Kidney epithelial cell (primary cell): ENCODE results near the gene CARD18. TPM values are rescaled to one million over a fixed set of nuclear protein-coding genes. Genes with fewer than 3 reads are reported as not detected.

Source experiments
- DNase-seq: peaks from one replicate; pipeline ENCODE4 v3.0.0-alpha.2; 2010; ENCODE audit warnings: low read depth
- H3K27me3 ChIP-seq: 2 replicates; pipeline ENCODE4 v1.6.0; 2011; ENCODE audit warnings: low read length; ENCODE audit not compliant: control insufficient read depth, insufficient read depth
- H3K36me3 ChIP-seq: 2 replicates; pipeline ENCODE4 v1.5.1; 2011; ENCODE audit warnings: low read length; ENCODE audit not compliant: control insufficient read depth, insufficient read depth
- H3K4me3 ChIP-seq: 2 replicates; pipeline ENCODE4 v1.5.1; 2011; ENCODE audit warnings: low read depth, mild to moderate bottlenecking, control low read depth, low read length
- total RNA-seq: library from RNA; depleted of rRNA; stranded (reverse); fragments of >200 nt; gene quantifications from 2 replicates; pipeline ENCODE4 v1.2.3, GENCODE V29; 2015
- TF ChIP-seq, protein P1 (sequence below): IDR thresholded peaks from 2 replicates; pipeline ENCODE4 v1.5.1; 2011; ENCODE audit warnings: mild to moderate bottlenecking, moderate library complexity, low read length, control low read depth, inconsistent platforms; ENCODE audit not compliant: insufficient read depth, poor library complexity, severe bottlenecking

The CARD18 gene
- total RNA-seq, 1 donor from 2014 or later, result not detected

GRCh38 chr11:105156720-105157119 is 17.2 kb upstream of the CARD18 start:
- Histone ChIP-seq H3K27me3 (no peaks in the 10 kb centered on the region), H3K36me3 (no peaks in the 10 kb centered on the region), H3K4me3 (no peak overlapping the region)
- DNase-seq, result no peak
- TF ChIP-seq, protein P1, sequence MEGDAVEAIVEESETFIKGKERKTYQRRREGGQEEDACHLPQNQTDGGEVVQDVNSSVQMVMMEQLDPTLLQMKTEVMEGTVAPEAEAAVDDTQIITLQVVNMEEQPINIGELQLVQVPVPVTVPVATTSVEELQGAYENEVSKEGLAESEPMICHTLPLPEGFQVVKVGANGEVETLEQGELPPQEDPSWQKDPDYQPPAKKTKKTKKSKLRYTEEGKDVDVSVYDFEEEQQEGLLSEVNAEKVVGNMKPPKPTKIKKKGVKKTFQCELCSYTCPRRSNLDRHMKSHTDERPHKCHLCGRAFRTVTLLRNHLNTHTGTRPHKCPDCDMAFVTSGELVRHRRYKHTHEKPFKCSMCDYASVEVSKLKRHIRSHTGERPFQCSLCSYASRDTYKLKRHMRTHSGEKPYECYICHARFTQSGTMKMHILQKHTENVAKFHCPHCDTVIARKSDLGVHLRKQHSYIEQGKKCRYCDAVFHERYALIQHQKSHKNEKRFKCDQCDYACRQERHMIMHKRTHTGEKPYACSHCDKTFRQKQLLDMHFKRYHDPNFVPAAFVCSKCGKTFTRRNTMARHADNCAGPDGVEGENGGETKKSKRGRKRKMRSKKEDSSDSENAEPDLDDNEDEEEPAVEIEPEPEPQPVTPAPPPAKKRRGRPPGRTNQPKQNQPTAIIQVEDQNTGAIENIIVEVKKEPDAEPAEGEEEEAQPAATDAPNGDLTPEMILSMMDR, result no peak

- H3K27me3 ChIP-seq, result no peaks in the 10 kb centered on the region
These were observed 16.7 kb upstream of the CARD18 start for GRCh38 chr11:105156231-105156630.

DNA sequence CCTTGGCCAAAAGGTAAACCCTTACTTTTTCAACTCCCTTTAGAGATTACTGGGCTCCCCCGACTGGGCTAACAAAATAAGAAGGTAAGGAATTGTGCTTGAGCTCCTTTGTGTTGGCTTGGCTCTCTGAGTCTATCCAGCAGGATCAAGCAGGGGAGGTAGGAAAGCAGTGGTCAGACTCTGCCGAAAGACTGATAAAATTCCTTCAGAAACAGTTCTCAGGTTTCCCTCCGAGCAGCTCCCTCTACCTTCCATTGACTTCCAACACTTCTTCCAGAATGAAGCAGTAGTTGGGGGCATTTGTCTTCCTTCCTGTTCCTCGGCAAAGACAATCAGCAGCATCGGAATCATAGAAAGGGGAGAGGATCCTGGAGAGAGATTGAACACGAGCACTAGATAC is 16.1 kb upstream of the CARD18 start:
- Histone ChIP-seq H3K27me3 (no peaks in the 10 kb centered on the region), H3K36me3 (no peaks in the 10 kb centered on the region), H3K4me3 (no peak overlapping the region)
- TF ChIP-seq, protein P1, result no peak
- no peak for DNase-seq

More at GRCh38 chr11:105156231-105156630, 16.7 kb upstream of the CARD18 start:
- no peaks in the 10 kb centered on the region for H3K36me3 ChIP-seq
- H3K4me3 ChIP-seq, result no peak overlapping the region
- DNase-seq, result no peak
- TF ChIP-seq, protein P1, result no peak

GRCh38 chr11:105153392-105153791 is 13.8 kb upstream of the CARD18 start:
- no peak overlapping the region for H3K4me3 ChIP-seq
- H3K36me3 ChIP-seq, result no peaks in the 10 kb centered on the region
- TF ChIP-seq, protein P1, result no peak
- DNase-seq, result no peak
- H3K27me3 ChIP-seq, result no peaks in the 10 kb centered on the region

DNA sequence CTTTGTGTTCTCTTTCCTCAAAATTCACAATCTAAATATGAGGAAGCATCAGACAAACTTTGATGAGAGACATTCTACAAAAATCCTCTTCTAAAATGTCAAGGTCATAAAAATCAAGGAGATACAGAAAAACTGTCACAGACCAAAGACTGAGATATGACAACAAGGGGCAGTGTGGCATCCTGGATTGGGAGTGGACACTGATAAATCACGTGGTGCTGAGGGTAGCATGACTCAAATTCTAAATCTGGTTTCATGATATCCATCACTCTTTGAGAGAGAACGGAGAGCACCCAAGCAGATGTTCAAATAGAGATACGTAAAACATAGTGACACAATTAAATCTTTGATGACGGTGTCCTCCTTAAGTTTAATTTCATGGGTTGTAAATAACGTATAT is 13.0 kb upstream of the CARD18 start:
- Histone ChIP-seq H3K4me3 (no peak overlapping the region), H3K36me3 (no peaks in the 10 kb centered on the region), H3K27me3 (no peaks in the 10 kb centered on the region)
- DNase-seq, result no peak
- TF ChIP-seq, protein P1, result no peak

DNA sequence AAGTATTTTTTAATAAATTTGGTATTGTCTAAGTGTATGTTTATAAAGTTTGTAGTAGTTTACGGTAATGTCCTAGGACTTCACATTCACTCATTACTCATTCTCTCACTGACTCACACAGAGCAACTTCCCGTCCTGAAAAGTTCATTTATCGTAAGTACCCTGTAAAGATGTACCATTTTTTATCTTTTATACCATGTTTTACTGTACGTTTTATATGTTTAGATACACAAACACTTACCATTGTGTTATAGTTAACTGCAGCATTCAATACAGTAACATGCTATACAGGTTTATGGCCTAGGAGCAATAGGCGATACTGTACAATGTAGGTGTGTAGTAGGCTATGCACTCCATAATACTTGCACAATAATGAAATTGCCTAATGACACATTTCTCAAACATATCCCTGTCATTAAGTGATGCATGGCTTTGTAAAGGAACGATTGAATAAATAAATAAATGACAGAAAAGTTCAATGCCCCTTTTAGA is 12.5 kb upstream of the CARD18 start:
- no peaks in the 10 kb centered on the region for H3K27me3 ChIP-seq
- H3K36me3 ChIP-seq, result no peaks in the 10 kb centered on the region
- DNase-seq, result no peak
- TF ChIP-seq, protein P1, result no peak
- no peak overlapping the region for H3K4me3 ChIP-seq
